ENCODE results near the gene CGAS.
"Not testable (repeated sequence)": the region's sequence is repeated elsewhere in the genome, so short reads cannot be mapped to it uniquely, and the experiment has no call there.

Gene CGAS

GRCh38 chr6:73395875-73396274 lies 56.2 kb downstream of the CGAS start:
- DNase-seq (ENCODE audit: low read depth in 2 of 2): no peak

DNA sequence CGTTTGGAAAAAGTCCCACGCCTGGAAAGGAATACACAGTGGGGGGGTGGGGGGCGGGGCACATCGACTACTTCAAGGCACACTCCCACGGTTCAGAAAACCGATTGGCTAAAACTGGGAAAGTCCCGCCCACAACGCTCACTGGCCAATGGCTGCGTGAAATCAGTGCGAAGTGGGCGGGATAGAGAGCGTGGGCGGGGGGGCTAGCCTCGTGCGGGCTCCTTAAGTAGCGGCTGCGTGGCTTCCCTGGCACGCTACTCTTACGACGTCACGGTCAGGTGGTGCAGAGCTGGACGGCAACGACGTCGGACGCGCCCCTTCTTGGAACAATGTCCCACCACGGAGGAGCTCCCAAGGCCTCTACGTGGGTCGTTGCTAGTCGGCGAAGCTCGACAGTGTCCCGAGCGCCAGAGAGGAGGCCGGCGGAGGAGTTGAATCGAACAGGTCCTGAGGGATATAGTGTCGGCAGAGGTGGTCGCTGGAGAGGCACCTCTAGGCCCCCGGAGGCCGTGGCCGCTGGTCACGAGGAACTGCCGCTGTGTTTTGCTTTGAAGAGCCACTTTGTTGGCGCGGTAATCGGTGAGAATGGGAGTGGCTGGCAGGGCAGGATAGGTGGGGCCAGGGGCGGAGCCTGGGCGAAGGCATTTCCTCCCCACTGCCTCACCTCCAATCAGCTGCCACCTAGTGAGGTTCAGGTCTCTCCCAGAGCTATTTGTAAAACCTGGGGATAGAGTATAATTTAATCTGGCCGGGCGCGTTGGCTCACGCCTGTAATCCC lies 57.3 kb downstream of the CGAS start, which contains the start of gene DDX43:
TSS of gene DDX43 (plus strand) at position 252 of the 778 bp plus-strand sequence. CDS start at position 330, 78 bp downstream.
- DNase-seq (ENCODE audit: low read depth in 2 of 2): peak in 1 of 2 donors; percentile 17

DNA sequence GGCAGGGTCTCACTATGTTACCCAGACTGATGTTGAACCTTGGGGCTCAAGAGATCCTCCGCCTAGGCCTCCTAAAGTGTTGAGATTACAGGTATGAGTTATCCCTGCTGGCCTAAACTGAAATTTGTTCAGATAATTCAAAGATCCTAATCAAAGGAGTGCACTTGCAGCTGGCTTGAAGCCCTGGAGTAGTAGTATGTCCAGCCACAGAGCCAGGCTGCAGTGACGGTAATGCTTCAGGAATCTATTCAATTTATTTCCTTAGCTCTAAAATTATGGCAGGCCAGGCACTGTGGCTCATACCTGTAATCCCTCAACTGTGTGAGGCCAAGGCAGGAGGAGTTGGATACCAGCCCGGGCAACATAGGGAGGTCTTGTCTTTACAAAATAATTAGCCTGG lies 58.8 kb downstream of the CGAS start:
- DNase-seq (ENCODE audit: low read depth in 2 of 2): no peak

DNA sequence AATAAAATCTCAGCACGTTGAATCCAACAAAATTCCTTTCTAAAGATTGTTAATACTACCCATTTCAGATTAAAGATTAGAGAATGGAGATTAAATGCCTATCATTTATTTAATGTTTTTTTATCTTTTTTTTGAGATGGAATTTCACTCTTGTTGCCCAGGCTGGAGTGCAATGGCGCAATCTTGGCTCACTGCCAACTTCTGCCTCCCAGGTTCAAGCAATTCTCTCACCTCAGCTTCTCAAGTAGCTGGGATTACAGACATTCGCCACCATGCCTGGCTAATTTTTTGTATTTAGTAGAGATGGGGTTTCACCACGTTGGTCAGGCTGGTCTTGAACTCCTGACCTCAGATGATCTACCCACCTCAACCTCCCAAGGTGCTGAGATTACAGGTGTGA lies 59.9 kb downstream of the CGAS start:
- DNase-seq (ENCODE audit: low read depth in 2 of 2): not testable (repeated sequence)

- DNase-seq (ENCODE audit: low read depth in 2 of 2): no peak
Measured at GRCh38 chr6:73391675-73392074, 60.4 kb downstream of the CGAS start.

DNA sequence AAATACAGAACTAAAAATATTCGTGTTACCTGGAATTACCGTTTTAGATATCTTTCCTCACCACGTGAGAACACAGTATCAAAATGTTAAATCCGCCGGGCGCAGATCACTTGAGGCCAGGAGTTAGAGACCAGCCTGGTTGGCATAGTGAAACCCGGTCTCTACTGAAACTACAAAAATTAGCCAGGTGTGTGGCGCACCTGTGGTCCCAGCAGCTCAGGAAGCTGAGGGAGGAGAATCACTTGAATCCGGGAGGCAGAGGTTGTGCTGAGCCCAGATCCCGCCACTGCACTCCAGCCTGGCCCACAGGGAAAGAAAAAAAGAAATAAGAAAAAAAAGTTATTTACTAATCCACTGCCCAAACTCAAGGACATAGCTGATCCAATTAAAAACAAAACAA lies 62.2 kb downstream of the CGAS start:
- no peak for DNase-seq (ENCODE audit: low read depth in 2 of 2)

GRCh38 chr6:73388800-73389512 lies 63.1 kb downstream of the CGAS start:
- DNase-seq (ENCODE audit: low read depth in 2 of 2): peak; percentile 24

- no peak for DNase-seq (ENCODE audit: low read depth in 2 of 2)
Measured at GRCh38 chr6:73388433-73388799, 63.7 kb downstream of the CGAS start.

DNA sequence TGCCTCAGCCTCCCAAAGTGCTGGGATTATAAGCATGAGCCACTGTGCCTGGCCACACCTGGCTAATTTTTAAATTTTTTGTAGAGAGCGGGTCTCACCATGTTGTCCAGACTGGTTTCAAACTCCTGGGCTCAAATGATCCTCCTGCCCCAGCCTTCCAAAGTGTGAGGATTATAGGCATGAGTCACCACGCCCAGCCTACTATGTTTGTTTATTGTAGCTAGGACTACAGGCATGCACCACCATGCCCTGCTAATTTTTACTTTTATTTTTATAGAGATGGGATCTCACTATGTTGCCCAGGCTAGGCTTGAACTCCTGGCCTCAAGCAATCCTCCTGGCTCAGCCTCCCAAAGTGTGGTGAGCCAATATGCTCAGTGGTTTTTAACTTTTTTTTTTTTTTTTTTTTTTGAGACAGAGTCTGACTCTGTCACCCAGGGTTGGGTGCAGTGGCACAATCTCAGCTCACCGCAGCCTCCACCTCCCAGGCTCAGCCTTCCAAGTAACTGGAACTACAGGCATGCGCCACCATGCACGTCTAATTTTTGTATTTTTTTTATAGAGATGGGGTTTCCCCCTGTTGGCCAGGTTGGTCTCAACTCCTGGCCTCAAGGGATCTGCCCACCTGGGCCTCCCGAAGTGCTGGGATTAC lies 69.5 kb downstream of the CGAS start:
- no peak for DNase-seq (ENCODE audit: low read depth in 2 of 2)

GRCh38 chr6:73381531-73381930 lies 70.6 kb downstream of the CGAS start:
- DNase-seq (ENCODE audit: low read depth in 2 of 2): not testable (repeated sequence)

DNA sequence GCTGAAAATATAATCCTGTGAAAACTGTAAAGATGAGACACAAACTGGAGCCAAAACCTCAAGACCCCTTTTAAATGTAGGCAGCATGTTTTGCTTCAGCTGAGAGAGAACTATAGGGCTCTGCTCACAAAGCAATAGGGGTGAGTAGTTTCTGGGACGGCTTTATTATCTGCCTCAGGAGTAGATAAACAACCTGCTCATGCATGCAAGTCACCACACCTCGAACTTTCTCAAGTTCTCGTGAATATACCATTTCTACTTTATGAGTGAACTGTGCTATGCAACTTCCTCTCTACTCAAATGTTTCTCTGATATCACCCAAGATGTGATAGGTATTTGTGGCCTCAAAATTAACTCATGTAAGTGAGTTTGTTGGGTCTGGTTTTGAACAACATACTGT lies 74.9 kb downstream of the CGAS start:
- DNase-seq (ENCODE audit: low read depth in 2 of 2): no peak

GRCh38 chr6:73375216-73375615 lies 76.9 kb downstream of the CGAS start:
- DNase-seq (ENCODE audit: low read depth in 2 of 2): no peak
